Thyroid gland (tissue), 4 donors: ENCODE data around the gene SLC22A1.

Experiments
- POLR2A ChIP-seq, 2 donors: fragments of 450-650 bp; IDR thresholded peaks; one replicate each; pipeline ENCODE4 v1.6.1; 2017; ENCODE audit warnings: antibody characterized with exemption in 2 of 2, mild to moderate bottlenecking in 2 of 2, moderate library complexity in 1 of 2
- TF ChIP-seq, protein P1 (sequence below), 6 experiments: fragments of 200-600 bp in 3 of 6; fragments of 450-650 bp in 3 of 6; sonication (generic) in 3 of 6; IDR thresholded peaks; one replicate each; pipeline ENCODE4 v1.5.1; 2016 to 2019; ENCODE audit warnings: antibody characterized with exemption in 6 of 6, mild to moderate bottlenecking in 2 of 6, inconsistent platforms in 1 of 6, moderate library complexity in 1 of 6

DNA sequence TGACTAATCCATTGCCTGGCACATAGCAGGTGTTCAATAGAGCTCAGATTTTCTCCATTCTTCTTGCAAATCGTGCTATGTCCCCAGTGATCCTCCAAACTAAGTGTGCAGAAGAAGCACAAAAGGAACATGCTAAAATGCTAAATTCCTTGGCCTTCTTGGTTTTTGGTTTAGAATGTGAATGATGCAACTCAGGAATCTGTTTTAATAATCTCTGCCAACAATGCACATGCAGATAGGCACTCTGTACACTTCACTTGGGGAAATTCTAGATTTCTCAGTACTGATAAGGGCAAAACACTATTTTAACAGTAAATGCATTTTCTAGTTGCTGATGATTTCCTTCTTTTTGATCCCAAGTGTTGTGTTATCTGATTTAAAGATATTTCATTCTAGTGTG, 35.2 kb downstream of the SLC22A1 start:
- TF ChIP-seq, protein P1, sequence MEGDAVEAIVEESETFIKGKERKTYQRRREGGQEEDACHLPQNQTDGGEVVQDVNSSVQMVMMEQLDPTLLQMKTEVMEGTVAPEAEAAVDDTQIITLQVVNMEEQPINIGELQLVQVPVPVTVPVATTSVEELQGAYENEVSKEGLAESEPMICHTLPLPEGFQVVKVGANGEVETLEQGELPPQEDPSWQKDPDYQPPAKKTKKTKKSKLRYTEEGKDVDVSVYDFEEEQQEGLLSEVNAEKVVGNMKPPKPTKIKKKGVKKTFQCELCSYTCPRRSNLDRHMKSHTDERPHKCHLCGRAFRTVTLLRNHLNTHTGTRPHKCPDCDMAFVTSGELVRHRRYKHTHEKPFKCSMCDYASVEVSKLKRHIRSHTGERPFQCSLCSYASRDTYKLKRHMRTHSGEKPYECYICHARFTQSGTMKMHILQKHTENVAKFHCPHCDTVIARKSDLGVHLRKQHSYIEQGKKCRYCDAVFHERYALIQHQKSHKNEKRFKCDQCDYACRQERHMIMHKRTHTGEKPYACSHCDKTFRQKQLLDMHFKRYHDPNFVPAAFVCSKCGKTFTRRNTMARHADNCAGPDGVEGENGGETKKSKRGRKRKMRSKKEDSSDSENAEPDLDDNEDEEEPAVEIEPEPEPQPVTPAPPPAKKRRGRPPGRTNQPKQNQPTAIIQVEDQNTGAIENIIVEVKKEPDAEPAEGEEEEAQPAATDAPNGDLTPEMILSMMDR (IDR thresholded peaks at IDR 0.05): no peak
- TF ChIP-seq POLR2A (IDR thresholded peaks at IDR 0.05): no peak
